Femur (tissue), 1 donor: ENCODE measurements around the gene SCNN1B.
"Not testable (repeated sequence)": the region's sequence is repeated elsewhere in the genome, so short reads cannot be mapped to it uniquely, and the experiment has no call there.

ENCODE experiments used
- DNase-seq: peaks from one replicate; pipeline ENCODE4 v3.0.0-alpha.2; 2017

Gene SCNN1B

GRCh38 chr16:23357761-23358290, 55.7 kb downstream of the SCNN1B start:
- no peak for DNase-seq

GRCh38 chr16:23359092-23359760, 57.1 kb downstream of the SCNN1B start:
- no peak for DNase-seq

- DNase-seq: peak; percentile 30
These were observed 60.6 kb downstream of the SCNN1B start for GRCh38 chr16:23362460-23363317.

- no peak for DNase-seq
These were observed 63.6 kb downstream of the SCNN1B start for GRCh38 chr16:23365602-23366240.

- DNase-seq: not testable (repeated sequence)
These were observed 64.2 kb downstream of the SCNN1B start for GRCh38 chr16:23366341-23366740.

GRCh38 chr16:23367564-23367963, 65.5 kb downstream of the SCNN1B start:
- DNase-seq: no peak

- no peak for DNase-seq
These were observed 65.9 kb downstream of the SCNN1B start for GRCh38 chr16:23367988-23368387.

- DNase-seq: no peak
These were observed 66.4 kb downstream of the SCNN1B start for GRCh38 chr16:23368469-23368868.

- DNase-seq: no peak
These were observed 67.3 kb downstream of the SCNN1B start for GRCh38 chr16:23369416-23369815.

- DNase-seq: no peak
These were observed 69.3 kb downstream of the SCNN1B start for GRCh38 chr16:23371368-23371767.

- no peak for DNase-seq
These were observed 71.5 kb downstream of the SCNN1B start for GRCh38 chr16:23373436-23374219.

- no peak for DNase-seq
These were observed 72.8 kb downstream of the SCNN1B start for GRCh38 chr16:23374721-23375510.

- DNase-seq: no peak
These were observed 73.5 kb downstream of the SCNN1B start for GRCh38 chr16:23375643-23376042.

- no peak for DNase-seq
These were observed 75.2 kb downstream of the SCNN1B start for GRCh38 chr16:23377071-23377931.

- DNase-seq: no peak
These were observed 76.2 kb downstream of the SCNN1B start for GRCh38 chr16:23378256-23378655.

GRCh38 chr16:23378921-23379320, 76.8 kb downstream of the SCNN1B start:
- DNase-seq: no peak

GRCh38 chr16:23379707-23380106, 77.6 kb downstream of the SCNN1B start:
- DNase-seq: no peak

- no peak for DNase-seq
These were observed 78.4 kb downstream of the SCNN1B start for GRCh38 chr16:23380501-23380951.

- DNase-seq: not testable (repeated sequence)
These were observed 79.6 kb downstream of the SCNN1B start for GRCh38 chr16:23381702-23382101.

GRCh38 chr16:23382279-23382678, 80.2 kb downstream of the SCNN1B start:
- DNase-seq: no peak

- no peak for DNase-seq
These were observed 81.8 kb downstream of the SCNN1B start for GRCh38 chr16:23383881-23384280.
